ENCODE results near the gene PHRF1. TPM values are rescaled to one million over a fixed set of nuclear protein-coding genes. Genes with fewer than 3 reads are reported as not detected.

Gene PHRF1
- polyA plus RNA-seq, 1 donor from 2014 or later, result 15.4 TPM

DNA sequence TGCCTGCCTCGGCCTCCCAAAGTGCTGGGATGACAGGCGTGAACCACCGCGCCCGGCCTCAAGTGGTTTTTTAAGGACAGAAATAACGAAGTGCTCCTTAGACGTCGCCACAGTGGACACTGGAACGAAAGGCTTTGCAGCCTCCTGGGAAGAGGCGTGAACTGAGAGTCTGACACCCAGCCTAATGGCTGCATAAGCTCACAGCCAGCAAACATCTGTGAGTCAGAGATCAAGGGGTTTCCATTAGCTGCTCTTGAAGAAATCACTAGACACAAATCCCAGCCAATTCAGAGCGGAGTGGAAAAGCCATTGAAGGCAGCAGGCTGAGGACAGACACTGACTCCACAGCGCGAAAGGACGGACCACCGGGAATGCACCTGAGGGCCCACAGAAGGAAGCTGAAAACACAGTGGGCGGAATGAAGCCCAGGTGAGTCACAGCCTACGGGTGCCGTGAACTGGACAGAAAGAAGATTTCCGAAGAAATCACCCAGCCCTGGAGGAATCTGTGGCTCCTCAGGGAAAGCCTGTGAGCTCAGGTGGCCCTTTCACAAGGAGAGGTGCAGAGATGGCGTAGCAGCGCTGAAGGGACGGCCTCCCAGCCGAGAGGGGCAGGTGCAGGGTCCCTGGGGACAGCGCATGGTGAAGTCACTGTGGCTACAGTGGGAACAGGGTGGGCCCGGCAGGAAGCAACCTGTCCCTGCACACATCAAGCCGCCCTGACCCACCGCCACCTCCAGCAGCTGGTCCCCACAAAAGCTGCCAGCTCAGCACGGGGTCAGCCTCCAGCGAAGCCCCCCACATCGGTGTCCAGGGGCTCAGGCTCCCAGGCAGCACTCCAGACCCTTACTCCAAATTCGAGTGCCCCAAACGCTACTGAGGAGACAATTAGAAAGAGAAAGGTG lies 27.3 kb upstream of the PHRF1 start:
- Mint-ChIP-seq H3K9me3 (no peaks in the 10 kb centered on the region), H3K36me3 (peaks cover 2% of the 10 kb centered on the region), H3K4me1 (peaks cover 0 to 4% (median 0%) of the 10 kb centered on the region in 3 donors), H3K27me3 (no peaks in the 10 kb centered on the region), H3K27ac (peak overlapping the region; percentile 21 to 82 (median 53)), H3K4me3 (peak overlapping the region in 2 of 4 donors; percentile 52 to 57)

DNA sequence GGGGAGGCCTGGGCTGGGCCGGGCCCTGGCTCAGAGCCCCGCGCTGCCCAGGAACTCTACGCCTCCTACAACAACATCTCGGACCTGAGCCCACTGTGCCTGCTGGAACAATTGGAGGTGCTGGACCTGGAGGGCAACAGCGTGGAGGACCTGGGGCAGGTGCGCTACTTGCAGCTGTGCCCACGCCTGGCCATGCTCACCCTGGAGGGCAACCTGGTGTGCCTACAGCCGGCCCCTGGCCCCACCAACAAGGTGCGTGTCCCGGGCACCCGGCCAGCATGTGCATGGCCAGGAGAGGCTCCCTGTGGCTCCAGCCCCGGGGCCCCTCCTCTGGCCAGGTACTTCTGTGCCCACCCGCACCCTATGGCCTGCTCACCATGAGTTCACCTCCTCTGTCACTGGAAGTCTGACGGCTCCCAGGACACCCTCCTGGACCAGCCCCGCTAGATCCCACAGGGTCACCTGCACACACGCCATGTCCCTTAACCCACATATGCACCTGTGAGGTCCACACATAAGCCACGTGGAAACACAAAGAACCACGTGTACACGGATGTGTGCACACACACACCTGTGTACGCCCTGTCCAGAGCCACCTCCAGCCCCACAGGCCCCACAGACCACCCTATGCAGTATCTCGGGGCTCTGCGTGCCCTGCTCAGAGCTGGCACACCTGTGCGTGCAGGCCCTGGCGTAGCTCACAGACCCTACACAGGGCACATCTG lies 26.1 kb upstream of the PHRF1 start:
- Mint-ChIP-seq H3K9me3 (no peaks in the 10 kb centered on the region), H3K27me3 (no peaks in the 10 kb centered on the region), H3K36me3 (no peaks in the 10 kb centered on the region), H3K27ac (no peak overlapping the region), H3K4me1 (peaks cover 0 to 4% (median 0%) of the 10 kb centered on the region in 3 donors), H3K4me3 (no peak overlapping the region)

DNA sequence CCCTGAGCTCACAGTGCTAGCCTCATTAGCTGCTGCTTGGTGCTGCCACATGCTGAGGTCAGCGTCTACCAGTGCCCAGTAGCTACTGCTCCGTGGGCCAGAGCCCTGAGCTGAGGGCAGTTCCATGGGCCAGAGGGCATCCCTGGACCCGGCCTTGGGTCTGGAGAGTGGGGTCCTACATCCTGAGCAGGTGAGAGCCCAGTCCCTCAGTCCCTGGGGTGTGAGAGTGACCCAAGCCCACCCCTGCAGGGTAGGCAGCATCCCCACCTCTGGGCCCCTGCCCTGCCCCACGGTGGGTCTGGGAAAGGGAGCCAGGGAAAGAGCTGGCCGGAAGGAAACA lies 25.6 kb upstream of the PHRF1 start:
- no peak overlapping the region for H3K27ac Mint-ChIP-seq
- H3K36me3 Mint-ChIP-seq, result no peaks in the 10 kb centered on the region
- no peaks in the 10 kb centered on the region for H3K27me3 Mint-ChIP-seq
- no peaks in the 10 kb centered on the region for H3K9me3 Mint-ChIP-seq
- H3K4me1 Mint-ChIP-seq, result peaks cover 0 to 4% (median 0%) of the 10 kb centered on the region in 3 donors
- no peak overlapping the region for H3K4me3 Mint-ChIP-seq

DNA sequence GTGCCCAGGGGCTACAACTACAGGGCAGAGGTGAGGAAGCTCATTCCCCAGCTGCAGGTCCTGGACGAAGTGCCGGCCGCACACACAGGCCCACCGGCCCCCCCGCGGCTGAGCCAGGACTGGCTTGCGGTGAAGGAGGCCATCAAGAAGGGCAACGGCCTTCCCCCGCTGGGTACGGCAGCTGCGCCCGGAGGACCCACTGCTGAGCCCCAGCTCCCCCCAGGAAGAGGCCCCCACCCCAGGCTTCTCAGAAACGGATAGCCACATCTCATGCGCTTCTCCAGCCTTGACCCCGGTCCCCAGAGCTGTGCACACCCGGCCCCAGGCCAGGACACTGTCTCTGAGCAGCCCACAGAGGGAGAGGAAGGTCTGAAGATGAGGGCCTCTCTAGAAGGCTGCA lies 25.1 kb upstream of the PHRF1 start:
- Mint-ChIP-seq H3K9me3 (no peaks in the 10 kb centered on the region), H3K27ac (no peak overlapping the region), H3K27me3 (no peaks in the 10 kb centered on the region), H3K4me3 (no peak overlapping the region), H3K4me1 (peaks cover 0 to 4% (median 0%) of the 10 kb centered on the region in 3 donors), H3K36me3 (no peaks in the 10 kb centered on the region)

DNA sequence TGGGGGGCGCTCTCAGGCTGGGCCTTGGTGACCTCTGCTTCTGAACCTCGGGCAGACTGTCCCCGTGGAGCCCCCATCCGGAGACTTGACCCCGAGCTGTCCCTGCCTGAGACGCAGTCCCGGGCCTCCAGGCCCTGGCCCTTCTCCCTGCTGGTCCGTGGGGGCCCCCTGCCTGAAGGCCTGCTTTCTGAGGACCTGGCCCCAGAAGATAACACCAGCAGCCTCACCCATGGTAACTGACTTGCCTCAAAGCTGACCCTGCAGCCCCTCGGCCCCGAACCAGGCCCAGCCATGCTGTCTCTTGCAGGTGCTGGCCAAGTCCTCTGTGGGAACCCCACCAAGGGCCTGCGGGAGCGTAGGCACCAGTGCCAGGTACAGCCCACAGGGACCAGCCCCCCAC lies 24.7 kb upstream of the PHRF1 start:
- Mint-ChIP-seq H3K4me1 (peaks cover 0 to 5% (median 1%) of the 10 kb centered on the region in 3 donors), H3K27me3 (no peaks in the 10 kb centered on the region), H3K4me3 (no peak overlapping the region), H3K9me3 (no peaks in the 10 kb centered on the region), H3K36me3 (no peaks in the 10 kb centered on the region), H3K27ac (no peak overlapping the region)

DNA sequence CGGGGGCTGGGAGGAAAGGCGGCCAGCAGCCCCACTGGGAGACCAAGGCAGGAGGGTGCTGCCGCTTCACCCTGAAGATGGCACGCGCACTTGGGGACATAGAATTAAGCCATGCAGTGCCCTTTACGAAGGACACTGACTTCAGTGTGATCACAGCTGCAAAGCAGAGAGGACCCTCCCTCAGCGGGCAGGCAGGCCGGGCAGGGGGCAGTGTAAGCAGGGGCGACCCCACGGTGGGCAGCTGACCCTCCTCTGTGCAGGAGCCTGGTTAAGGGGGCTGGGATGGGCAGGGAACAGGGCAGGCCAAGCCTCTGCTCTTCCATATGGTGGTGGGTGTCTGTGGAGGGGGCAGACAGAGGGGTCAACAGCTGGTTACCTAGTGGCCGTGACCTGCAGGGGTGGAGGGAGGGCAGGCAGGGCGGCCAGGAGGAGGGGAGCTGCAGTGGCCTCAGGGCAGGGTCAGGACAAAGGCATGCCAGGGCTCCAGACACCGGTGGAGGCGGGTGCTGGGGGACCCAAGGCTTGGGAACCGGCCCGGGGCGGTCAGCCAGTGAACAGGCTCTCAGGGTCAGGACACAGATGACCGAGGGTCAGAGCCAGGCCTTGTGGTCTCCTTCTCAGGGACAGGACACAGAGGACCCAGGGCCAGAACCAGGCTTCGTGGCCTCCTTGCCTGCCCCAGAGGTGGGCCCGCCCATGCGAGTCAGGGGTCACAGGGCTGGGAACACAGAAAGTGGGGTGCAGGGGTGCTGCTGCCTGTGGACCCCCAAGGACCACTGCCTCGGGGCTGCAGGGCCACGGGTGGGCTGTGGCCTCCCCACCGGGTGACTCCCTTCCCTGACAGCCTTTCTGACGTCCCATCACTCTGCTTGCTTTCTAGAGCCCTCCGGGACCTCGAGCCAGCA lies 22.9 kb upstream of the PHRF1 start:
- Mint-ChIP-seq H3K36me3 (no peaks in the 10 kb centered on the region), H3K4me1 (peaks cover 0 to 7% (median 1%) of the 10 kb centered on the region in 3 donors), H3K4me3 (no peak overlapping the region), H3K27me3 (no peaks in the 10 kb centered on the region), H3K27ac (peak overlapping the region in 1 of 3 donors; percentile 48), H3K9me3 (no peaks in the 10 kb centered on the region)

DNA sequence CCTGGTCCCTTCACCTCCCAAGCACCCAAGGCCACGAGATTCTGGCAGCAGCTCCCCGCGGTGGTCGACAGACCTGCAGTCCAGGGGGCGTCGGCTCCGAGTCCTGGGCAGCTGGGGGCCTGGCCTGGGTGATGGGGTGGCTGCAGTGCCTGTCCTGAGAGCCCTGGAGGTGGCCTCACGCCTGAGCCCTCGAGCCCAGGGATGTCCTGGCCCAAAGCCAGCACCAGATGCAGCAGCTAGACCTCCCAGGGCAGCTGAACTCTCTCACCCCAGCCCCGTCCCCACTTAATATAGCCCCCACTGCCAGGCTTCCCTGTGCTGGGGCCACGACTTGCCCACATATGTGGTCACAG lies 22.3 kb upstream of the PHRF1 start:
- H3K27me3 Mint-ChIP-seq, result no peaks in the 10 kb centered on the region
- H3K4me1 Mint-ChIP-seq, result peaks cover 0 to 3% (median 1%) of the 10 kb centered on the region in 3 donors
- no peaks in the 10 kb centered on the region for H3K36me3 Mint-ChIP-seq
- H3K4me3 Mint-ChIP-seq, result peak overlapping the region in 1 of 4 donors; percentile 33
- no peaks in the 10 kb centered on the region for H3K9me3 Mint-ChIP-seq
- no peak overlapping the region for H3K27ac Mint-ChIP-seq

DNA sequence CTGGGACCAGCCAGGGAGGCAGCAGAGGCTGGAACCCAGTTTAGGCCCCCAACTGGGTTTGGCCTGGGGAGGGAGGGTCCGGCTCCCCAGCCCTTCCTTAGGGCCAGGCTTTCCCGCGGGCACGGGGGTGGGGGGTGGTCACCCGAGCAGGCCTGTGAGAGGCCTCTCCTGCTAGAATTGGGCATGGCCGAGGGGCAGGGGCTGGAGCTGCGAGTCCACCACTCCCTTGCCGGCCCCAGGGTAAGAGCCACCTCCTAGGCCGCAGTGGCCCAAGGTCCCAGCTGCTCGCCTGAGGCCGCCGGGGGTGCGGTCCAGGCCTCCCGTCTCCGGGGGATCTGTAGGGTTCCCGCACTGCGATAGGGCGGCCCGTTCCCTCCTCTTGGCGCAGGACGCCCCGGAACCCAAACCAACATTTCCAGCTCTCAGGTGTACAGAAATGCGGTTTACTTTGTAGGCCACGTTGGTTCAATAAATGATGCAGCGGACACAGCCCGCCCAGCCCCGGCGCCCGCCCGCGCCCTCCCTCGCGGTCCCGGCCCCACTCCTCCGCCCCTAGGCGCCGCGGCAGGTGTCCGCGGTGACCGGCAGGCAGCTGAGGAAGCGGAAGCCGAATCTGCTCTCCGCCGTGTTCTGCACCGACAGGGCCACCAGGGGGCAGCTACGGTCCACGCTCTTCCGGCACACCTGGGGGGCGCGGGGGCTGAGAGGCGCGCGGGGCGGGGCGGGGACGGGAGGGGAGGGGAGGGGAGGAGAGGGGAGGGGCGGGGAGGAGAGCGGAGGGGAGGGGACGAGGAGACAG lies 21.6 kb upstream of the PHRF1 start:
- peak overlapping the region in 1 of 3 donors; percentile 68 for H3K27ac Mint-ChIP-seq
- H3K27me3 Mint-ChIP-seq, result no peaks in the 10 kb centered on the region
- peaks cover 0 to 3% (median 1%) of the 10 kb centered on the region in 3 donors for H3K4me1 Mint-ChIP-seq
- no peaks in the 10 kb centered on the region for H3K36me3 Mint-ChIP-seq
- peak overlapping the region in 3 of 4 donors; percentile 52 to 65 (median 58) for H3K4me3 Mint-ChIP-seq
- no peaks in the 10 kb centered on the region for H3K9me3 Mint-ChIP-seq

DNA sequence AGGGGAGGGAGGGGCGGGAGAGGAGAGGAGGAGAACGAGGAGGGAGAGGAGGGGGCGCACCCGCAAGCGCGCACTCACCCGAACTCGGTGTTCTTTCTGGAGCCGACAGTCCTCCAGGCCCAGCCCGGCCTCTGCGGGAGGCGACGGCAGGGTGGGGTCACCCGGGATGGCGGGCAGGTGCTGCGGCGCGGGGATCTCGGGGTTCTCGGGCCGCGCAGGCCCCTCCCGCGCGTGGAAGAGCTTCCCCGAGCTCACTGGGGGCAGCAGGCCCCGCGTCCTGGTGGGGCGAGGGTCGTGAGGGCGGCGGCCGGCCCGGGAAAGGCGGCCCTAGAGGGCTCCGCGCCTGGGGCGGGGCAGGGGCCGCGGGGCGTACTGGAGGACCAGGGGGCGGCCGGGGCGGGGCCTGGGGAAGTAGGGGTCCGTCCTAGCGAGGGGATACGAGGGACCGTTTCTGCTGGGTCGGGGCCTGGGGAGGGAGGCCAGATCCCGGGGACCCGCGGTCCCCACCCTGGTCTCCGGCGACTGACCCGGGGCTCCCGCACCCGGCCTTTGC lies 21.0 kb upstream of the PHRF1 start:
- Mint-ChIP-seq H3K4me3 (peak overlapping the region in 1 of 4 donors; percentile 34), H3K4me1 (peaks cover 0 to 7% (median 6%) of the 10 kb centered on the region in 3 donors), H3K36me3 (no peaks in the 10 kb centered on the region), H3K9me3 (no peaks in the 10 kb centered on the region), H3K27ac (peak overlapping the region in 1 of 3 donors; percentile 68), H3K27me3 (no peaks in the 10 kb centered on the region)

DNA sequence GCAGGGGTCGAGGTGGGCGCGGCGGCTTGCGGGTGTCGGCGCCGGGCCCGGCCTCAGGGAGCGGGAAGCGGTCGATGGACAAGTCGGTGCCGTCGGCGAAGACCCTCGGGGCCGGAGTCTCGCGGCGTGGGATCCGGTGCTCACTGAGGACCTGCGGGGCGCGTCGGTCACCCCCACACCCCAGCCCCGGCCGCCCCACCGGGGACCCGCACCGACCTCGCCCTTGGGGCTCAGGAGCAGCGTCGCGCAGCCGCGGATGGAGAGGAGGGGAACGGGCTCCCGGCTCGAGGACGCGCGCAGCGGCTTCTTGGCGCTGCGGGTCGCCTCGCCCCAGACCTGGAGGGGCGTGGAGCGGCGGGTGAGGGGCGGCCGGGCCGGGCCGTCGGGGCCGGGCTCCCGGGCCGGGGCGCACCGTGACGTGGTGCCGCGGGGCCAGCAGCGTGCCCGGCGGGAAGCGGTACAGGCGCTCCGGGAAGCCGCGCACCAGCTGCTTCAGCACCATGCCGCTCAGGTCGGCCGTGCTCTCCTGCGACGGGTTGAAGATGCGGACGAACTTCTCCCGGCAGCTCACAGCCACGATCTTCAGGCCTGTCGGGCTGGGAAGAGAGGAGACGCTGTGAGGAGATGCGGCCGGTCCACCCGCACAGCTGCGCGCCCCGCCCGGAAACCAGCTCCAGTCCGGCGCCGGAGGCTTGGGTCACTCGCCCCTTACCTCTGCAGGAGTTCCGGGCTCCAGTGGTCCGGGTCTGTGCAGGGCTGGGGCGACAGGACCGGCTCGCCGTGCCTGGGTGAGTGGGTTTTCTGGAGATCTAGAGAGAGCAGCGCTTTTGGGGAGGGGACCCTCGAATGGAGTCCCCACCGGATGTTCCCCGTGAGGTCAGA lies 20.2 kb upstream of the PHRF1 start:
- H3K4me3 Mint-ChIP-seq, result peak overlapping the region in 3 of 4 donors; percentile 23 to 72 (median 34)
- H3K27me3 Mint-ChIP-seq, result no peaks in the 10 kb centered on the region
- peaks cover 0 to 7% (median 6%) of the 10 kb centered on the region in 3 donors for H3K4me1 Mint-ChIP-seq
- H3K9me3 Mint-ChIP-seq, result no peaks in the 10 kb centered on the region
- H3K36me3 Mint-ChIP-seq, result no peaks in the 10 kb centered on the region
- peak overlapping the region in 1 of 3 donors; percentile 86 for H3K27ac Mint-ChIP-seq

DNA sequence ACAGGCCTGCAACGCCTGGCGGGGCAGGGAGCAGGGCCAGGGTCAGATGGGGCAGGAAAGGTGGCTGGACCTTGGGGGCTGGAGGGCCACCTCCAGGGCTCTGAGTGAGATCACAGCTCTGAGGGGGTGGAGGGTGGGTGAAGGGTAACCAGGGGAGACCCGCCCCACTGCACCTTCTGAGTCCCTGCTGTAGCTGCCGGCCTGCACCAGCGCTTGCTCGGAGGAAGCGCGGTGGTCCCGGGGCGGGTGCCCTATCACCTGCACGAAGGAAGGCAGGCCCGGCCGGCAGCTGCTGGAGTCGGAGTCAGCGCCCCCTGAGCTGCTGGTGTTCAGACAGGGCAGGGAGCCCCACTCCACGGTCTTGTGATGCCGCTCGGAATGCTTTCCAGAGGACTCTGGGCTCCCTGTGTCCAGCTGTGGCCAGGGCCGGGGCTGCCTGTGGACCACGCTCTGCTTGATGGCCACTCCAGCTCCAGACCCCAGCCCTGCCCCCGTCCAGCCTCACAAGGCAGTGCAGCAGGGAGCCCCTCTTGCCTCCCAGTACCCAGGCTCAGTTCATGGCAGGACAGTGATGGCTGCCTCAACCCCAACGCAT lies 19.5 kb upstream of the PHRF1 start:
- no peaks in the 10 kb centered on the region for H3K36me3 Mint-ChIP-seq
- H3K27ac Mint-ChIP-seq, result peak overlapping the region in 2 of 3 donors; percentile 86 to 88
- no peaks in the 10 kb centered on the region for H3K27me3 Mint-ChIP-seq
- peak overlapping the region in 3 of 4 donors; percentile 23 to 72 (median 34) for H3K4me3 Mint-ChIP-seq
- peaks cover 3 to 11% (median 8%) of the 10 kb centered on the region in 3 donors for H3K4me1 Mint-ChIP-seq
- no peaks in the 10 kb centered on the region for H3K9me3 Mint-ChIP-seq

DNA sequence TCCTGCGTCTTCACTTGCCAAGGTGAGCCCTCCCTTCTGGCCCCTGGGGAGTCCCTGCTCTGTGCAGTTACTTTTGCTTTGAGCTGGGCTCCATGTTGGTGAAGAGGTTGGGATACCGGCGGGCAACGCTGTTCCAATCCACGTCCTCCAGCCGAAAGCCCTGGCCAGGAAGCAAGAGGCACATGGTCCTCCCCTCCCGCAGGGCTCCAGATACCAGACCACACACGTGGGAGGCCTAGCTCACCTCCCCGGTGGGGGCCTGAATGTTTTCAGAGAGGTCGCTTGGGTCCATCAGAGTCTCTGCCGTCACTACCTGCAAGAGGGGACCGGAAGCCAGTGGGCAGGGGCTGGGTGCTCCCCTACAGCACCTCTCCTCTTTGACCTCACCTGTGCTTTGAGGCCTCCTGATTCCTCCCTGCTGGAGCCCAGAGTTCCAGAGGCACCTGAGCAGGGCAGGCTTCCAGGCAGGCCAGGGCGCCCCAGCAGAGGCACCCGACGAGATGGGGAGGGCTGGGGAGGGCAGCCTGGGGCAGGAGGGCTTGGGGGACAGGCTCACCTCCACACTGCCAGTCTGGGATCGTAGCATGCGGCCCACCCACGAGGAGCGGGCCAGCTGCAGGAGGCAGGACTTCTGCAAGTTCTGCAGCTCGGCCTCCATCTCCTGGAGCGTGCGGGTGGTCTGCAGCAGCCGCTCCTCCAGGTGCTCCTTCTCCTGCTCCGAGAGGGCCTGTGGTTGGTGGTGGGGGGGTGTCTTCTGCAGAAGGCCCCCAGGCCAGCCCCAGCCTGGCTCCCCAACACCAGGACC lies 18.7 kb upstream of the PHRF1 start:
- Mint-ChIP-seq H3K36me3 (no peaks in the 10 kb centered on the region), H3K27me3 (no peaks in the 10 kb centered on the region), H3K27ac (peak overlapping the region in 2 of 3 donors; percentile 27 to 88), H3K4me3 (peak overlapping the region in 2 of 4 donors; percentile 17 to 72), H3K9me3 (no peaks in the 10 kb centered on the region), H3K4me1 (peaks cover 3 to 11% (median 9%) of the 10 kb centered on the region in 3 donors)
